Panc1 (cell line): ENCODE measurements around the gene LNX2. TPM values are rescaled to one million over a fixed set of nuclear protein-coding genes. Genes with fewer than 3 reads are reported as not detected.

Experiments
- ATAC-seq: fragments of 200-7000 bp; cut with Tn5 transposase; 2 replicates; pipeline ENCODE4 v1.9.1; 2020; ENCODE audit warnings: mild to moderate bottlenecking, moderate library complexity
- BruUV-seq: library from RNA; stranded (reverse); fragments of 400-500 nt; replicated peaks from 2 replicates; lab custom pipeline; 2021; lab: Mats Ljungman, UMichigan
- CTCF ChIA-PET: fragments of 300-600 bp; sonication (Branson Sonifier 250); formaldehyde crosslinking; loops from one replicate; lab custom pipeline; 2022; ENCODE audit warnings: antibody characterized with exemption; lab: Charles Lee
- POLR2A ChIA-PET: fragments of 300-600 bp; sonication (Branson Sonifier 250); formaldehyde crosslinking; loops from one replicate; lab custom pipeline; 2022; ENCODE audit warnings: antibody characterized with exemption; lab: Charles Lee
- DNase-seq: peaks from one replicate; pipeline ENCODE4 v3.0.0-alpha.2; 2010; ENCODE audit warnings: low read depth, low spot score
- H3K27ac ChIP-seq: 2 replicates; pipeline ENCODE4 v1.5.1; 2011; ENCODE audit warnings: mild to moderate bottlenecking, low read length, inconsistent platforms
- H3K27me3 ChIP-seq: fragments of 200-500 bp; sonication (Bioruptor generic); 2 replicates; pipeline ENCODE4 v1.6.0; 2014; ENCODE audit warnings: low read length, inconsistent platforms; ENCODE audit not compliant: control insufficient read depth, insufficient read depth
- H3K36me3 ChIP-seq: fragments of 200-500 bp; sonication (Bioruptor generic); 2 replicates; pipeline ENCODE4 v1.5.1; 2014; ENCODE audit warnings: inconsistent platforms, mild to moderate bottlenecking, low read length, moderate library complexity; ENCODE audit not compliant: control insufficient read depth, insufficient read depth
- H3K4me1 ChIP-seq: 2 replicates; pipeline ENCODE4 v1.5.1; 2011; ENCODE audit warnings: inconsistent platforms, mild to moderate bottlenecking, low read length, moderate library complexity; ENCODE audit not compliant: control insufficient read depth, insufficient read depth
- H3K4me3 ChIP-seq, 2 experiments: 2 replicates each; pipeline ENCODE4 v1.5.1; 2011 to 2012; ENCODE audit warnings: low read depth in 2 of 2, low read length in 2 of 2, mild to moderate bottlenecking in 2 of 2, inconsistent platforms in 1 of 2, moderate library complexity in 1 of 2
- H3K9me3 ChIP-seq: fragments of 200-500 bp; sonication (Bioruptor generic); 2 replicates; pipeline ENCODE4 v1.5.1; 2014; ENCODE audit warnings: low read depth, mild to moderate bottlenecking, inconsistent platforms, low read length, moderate library complexity; ENCODE audit not compliant: control insufficient read depth, insufficient read depth
- POLR2AphosphoS5 ChIP-seq: IDR thresholded peaks from 2 replicates; pipeline ENCODE4 v1.6.1; 2012; ENCODE audit warnings: mild to moderate bottlenecking, low read depth, low read length, moderate library complexity
- REST ChIP-seq, 2 experiments: IDR thresholded peaks; 2 replicates each; pipeline ENCODE4 v1.6.1; 2011 to 2012; ENCODE audit warnings: low read depth in 2 of 2, control low read depth in 1 of 2, low read length in 1 of 2, mild to moderate bottlenecking in 1 of 2, moderate library complexity in 1 of 2; ENCODE audit not compliant: insufficient read depth in 1 of 2
- SIN3A ChIP-seq: IDR thresholded peaks from 2 replicates; pipeline ENCODE4 v1.6.1; 2012; ENCODE audit warnings: low read depth, mild to moderate bottlenecking, low read length, moderate library complexity, borderline replicate concordance; ENCODE audit not compliant: insufficient read depth
- TCF7L2 ChIP-seq: IDR thresholded peaks from 2 replicates; pipeline ENCODE4 v1.6.1; 2011; ENCODE audit warnings: mild to moderate bottlenecking, low read depth, low read length, inconsistent platforms
- in situ Hi-C: cut with HindIII; loops from 2 replicates; pipeline ENCODE4 v1.10.0; 2016; ENCODE audit warnings: low sequenced_read_pairs, low pct_unique_long_range_greater_than_20kb
- intact Hi-C: fragments of 100-400 bp; cut with micrococcal nuclease; formaldehyde crosslinking; loops from one replicate; pipeline ENCODE4 v1.10.0; 2022; ENCODE audit not compliant: unreplicated experiment
- total RNA-seq: library from RNA; stranded (reverse); gene quantifications from one replicate; pipeline ENCODE4 v1.2.1, GENCODE V29; 2021; ENCODE audit not compliant: unreplicated experiment
- TF ChIP-seq, protein P1 (sequence below): fragments of 450-650 bp; IDR thresholded peaks from 2 replicates; pipeline ENCODE4 v1.5.1; 2017; ENCODE audit warnings: mild to moderate bottlenecking

LNX2 gene
- total RNA-seq, 1 experiment from 2014 or later, result 11.6 TPM

- ATAC-seq, result no peak
- Histone ChIP-seq H3K36me3 (no peaks in the 10 kb centered on the region), H3K4me1 (peaks cover 11% of the 10 kb centered on the region), H3K27me3 (no peaks in the 10 kb centered on the region), H3K9me3 (no peaks in the 10 kb centered on the region), H3K4me3 (no peak overlapping the region), H3K27ac (peak overlapping the region; percentile 54; the same call in 1 of the 2 replicates)
- ChIA-PET CTCF (no interaction called here), POLR2A (no interaction called here)
- intact Hi-C loops (no loop called here), in situ Hi-C loops (no loop called here)
- TF ChIP-seq REST (IDR thresholded peaks at IDR 0.05; ENCODE audit: insufficient read depth in 1 of 2, low read depth in 2 of 2, low read length in 1 of 2) (no peak), POLR2AphosphoS5 (no peak), TCF7L2 (no peak), SIN3A (no peak)
- TF ChIP-seq, protein P1, sequence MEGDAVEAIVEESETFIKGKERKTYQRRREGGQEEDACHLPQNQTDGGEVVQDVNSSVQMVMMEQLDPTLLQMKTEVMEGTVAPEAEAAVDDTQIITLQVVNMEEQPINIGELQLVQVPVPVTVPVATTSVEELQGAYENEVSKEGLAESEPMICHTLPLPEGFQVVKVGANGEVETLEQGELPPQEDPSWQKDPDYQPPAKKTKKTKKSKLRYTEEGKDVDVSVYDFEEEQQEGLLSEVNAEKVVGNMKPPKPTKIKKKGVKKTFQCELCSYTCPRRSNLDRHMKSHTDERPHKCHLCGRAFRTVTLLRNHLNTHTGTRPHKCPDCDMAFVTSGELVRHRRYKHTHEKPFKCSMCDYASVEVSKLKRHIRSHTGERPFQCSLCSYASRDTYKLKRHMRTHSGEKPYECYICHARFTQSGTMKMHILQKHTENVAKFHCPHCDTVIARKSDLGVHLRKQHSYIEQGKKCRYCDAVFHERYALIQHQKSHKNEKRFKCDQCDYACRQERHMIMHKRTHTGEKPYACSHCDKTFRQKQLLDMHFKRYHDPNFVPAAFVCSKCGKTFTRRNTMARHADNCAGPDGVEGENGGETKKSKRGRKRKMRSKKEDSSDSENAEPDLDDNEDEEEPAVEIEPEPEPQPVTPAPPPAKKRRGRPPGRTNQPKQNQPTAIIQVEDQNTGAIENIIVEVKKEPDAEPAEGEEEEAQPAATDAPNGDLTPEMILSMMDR, result no peak
- BruUV-seq, result no TSS peak
- no peak for DNase-seq
Measured at GRCh38 chr13:27607125-27607524, 13.2 kb downstream of the LNX2 start.

DNA sequence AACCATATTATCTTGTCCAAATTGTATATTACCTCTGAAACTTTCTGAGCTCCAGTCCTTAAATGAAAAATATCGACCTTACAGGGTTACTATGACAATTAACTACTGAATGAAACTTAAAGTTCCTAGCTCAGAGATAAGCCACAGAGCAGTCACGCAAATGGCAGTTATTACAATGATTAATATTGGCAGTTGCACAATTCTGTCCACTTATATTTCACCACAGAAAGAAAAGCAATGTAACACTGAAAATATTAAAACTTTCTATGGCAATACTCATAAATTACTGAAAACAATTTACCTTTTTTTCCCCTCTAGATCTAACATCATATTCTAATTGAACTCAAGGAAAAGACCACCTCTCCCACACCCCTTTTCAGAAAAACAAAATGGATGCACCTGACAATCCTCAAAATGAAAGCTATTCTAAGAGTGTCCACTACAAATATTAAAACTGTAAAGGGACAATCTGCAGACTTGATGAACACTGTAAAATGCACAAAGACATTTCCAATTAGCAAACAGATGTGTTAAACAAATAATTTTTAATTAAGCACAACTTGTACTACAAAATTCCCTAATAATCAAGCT, 14.6 kb downstream of the LNX2 start:
- DNase-seq (no peak), ATAC-seq (no peak)
- H3K27ac ChIP-seq, result no peak overlapping the region
- BruUV-seq, result no TSS peak
- CTCF ChIA-PET, result no interaction called here
- H3K9me3 ChIP-seq, result no peaks in the 10 kb centered on the region
- in situ Hi-C loops, result no loop called here
- no peaks in the 10 kb centered on the region for H3K36me3 ChIP-seq
- TF ChIP-seq POLR2AphosphoS5 (no peak), SIN3A (no peak)
- H3K4me1 ChIP-seq, result peaks cover 15% of the 10 kb centered on the region
- intact Hi-C loops, result no loop called here
- no peak overlapping the region for H3K4me3 ChIP-seq
- H3K27me3 ChIP-seq, result no peaks in the 10 kb centered on the region
- POLR2A ChIA-PET, result no interaction called here

DNA sequence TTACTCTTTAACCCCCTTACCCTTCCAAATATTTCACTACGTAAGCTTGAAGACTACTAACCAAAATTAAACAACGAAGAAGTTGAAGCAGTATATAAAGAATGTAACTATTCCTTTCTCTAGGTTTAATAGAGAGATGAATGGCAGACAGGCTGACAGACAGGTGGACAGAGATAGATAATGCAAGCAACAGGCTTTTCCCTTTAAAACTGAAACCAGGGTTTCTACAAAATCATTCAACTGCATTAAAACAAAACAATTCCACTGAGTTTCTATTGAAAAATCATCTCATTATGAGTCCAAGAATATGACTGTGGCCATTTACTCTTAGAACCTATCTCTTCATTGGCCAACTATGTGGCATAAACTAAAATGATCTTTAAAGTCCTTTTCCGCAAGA, 15.2 kb downstream of the LNX2 start:
- H3K27me3 ChIP-seq, result no peaks in the 10 kb centered on the region
- CTCF ChIA-PET, result no interaction called here
- no peaks in the 10 kb centered on the region for H3K9me3 ChIP-seq
- no peaks in the 10 kb centered on the region for H3K36me3 ChIP-seq
- peaks cover 21% of the 10 kb centered on the region for H3K4me1 ChIP-seq
- no peak for DNase-seq
- TF ChIP-seq REST (IDR thresholded peaks at IDR 0.05; ENCODE audit: insufficient read depth in 1 of 2, low read depth in 2 of 2, low read length in 1 of 2), result no peak
- TF ChIP-seq, protein P1, result no peak
- no peak for TF ChIP-seq POLR2AphosphoS5
- TF ChIP-seq SIN3A, result no peak
- no peak for TF ChIP-seq TCF7L2
- H3K27ac ChIP-seq, result no peak overlapping the region
- ATAC-seq, result no peak
- no TSS peak for BruUV-seq
- H3K4me3 ChIP-seq, result no peak overlapping the region
- intact Hi-C loops (no loop called here), in situ Hi-C loops (no loop called here)
- POLR2A ChIA-PET, result no interaction called here
